HuH-7 (cell line): Measurements from ENCODE around the gene SF3B6.

Experiments used
- DNase-seq: peaks from one replicate; pipeline ENCODE4 v3.0.0; 2011; ENCODE audit warnings: low spot score

SF3B6 gene

DNA sequence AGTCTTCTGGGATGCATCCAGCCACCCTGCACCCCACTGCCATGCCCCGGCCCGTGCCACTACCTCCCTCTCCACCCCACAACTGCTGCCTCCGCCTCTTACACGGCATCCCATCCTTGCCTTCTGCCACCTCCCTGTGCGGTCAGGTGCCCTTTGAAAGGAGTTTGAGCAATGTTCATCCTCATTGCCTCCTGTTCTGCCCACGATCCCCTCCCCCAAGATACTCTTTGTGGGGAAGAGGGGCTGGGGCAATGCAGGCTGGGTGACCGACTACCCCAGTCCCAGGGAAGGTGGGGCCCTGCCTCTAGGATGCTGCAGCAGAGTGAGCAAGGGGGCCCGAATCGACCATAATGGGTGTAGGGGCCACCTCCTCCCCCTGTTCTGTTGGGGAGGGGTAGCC, 57.9 kb downstream of the SF3B6 start:
- DNase-seq: no peak

DNA sequence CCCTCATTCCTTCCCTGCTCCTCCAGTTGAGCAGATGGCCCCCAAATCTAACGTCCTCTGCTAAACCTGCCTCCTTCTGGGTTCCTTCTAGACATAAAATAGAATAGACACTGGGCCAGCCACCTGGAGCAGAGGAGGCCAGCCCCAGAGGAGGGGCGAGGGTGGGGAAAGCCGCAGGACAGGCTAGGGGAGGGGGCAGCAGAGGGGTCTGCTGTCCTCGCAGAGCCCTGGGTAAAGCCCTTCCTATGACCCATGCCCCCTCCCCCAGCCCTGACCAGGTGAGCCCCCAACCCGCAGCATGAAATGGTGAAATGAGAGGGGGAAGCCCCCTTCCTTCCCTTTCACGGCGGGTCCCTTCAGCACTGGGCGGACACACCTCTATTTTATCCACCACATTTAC, 58.4 kb downstream of the SF3B6 start:
- DNase-seq: no peak
